Activated CD4-positive, alpha-beta memory T cell treated with anti-CD3 and anti-CD28 coated beads, Interleukin-2, amount 10 ng/mL, durations not matched to agents 7 days and 5 days (primary cell): ENCODE measurements around the gene SSNA1. TPM values are rescaled to one million over a fixed set of nuclear protein-coding genes. Genes with fewer than 3 reads are reported as not detected.

ENCODE experiments used
- CTCF ChIA-PET: fragments of 350-600 bp; sonication (Branson Sonifier 250); formaldehyde crosslinking; loops from one replicate; lab custom pipeline; 2021; ENCODE audit warnings: antibody characterized with exemption, inconsistent platforms; lab: Charles Lee
- POLR2A ChIA-PET: fragments of 350-600 bp; sonication (Branson Sonifier 250); formaldehyde crosslinking; loops from one replicate; lab custom pipeline; 2021; ENCODE audit warnings: antibody characterized with exemption; lab: Charles Lee
- DNase-seq: peaks from one replicate; pipeline ENCODE4 v3.0.0-alpha.2; 2020
- H3K27ac Mint-ChIP-seq: one replicate; pipeline ENCODE4 v1.8.0; 2021; ENCODE audit warnings: mild to moderate bottlenecking, mixed read lengths
- H3K27me3 Mint-ChIP-seq: one replicate; pipeline ENCODE4 v1.8.0; 2021; ENCODE audit warnings: mixed read lengths
- H3K36me3 Mint-ChIP-seq: one replicate; pipeline ENCODE4 v1.8.0; 2021; ENCODE audit warnings: low read depth, mixed read lengths
- H3K4me1 Mint-ChIP-seq: one replicate; pipeline ENCODE4 v1.8.0; 2021; ENCODE audit warnings: mixed read lengths
- H3K4me3 Mint-ChIP-seq: one replicate; pipeline ENCODE4 v1.8.0; 2021; ENCODE audit warnings: mild to moderate bottlenecking, mixed read lengths
- H3K9me3 Mint-ChIP-seq: one replicate; pipeline ENCODE4 v1.8.0; 2021; ENCODE audit warnings: mixed read lengths
- total RNA-seq, 2 experiments: library from RNA; stranded (reverse); gene quantifications; one replicate each; pipeline ENCODE4 v1.2.3, GENCODE V29; 2021

The SSNA1 gene
- total RNA-seq, 2 experiments from 2014 or later = 70.0 to 76.3 TPM

GRCh38 chr9:137226338-137227053, 38.0 kb downstream of the SSNA1 start:
- no peak overlapping the region for H3K4me3 Mint-ChIP-seq
- no peaks in the 10 kb centered on the region for H3K36me3 Mint-ChIP-seq
- H3K27me3 Mint-ChIP-seq = no peaks in the 10 kb centered on the region
- ChIA-PET POLR2A (interaction anchor here (1.3 to 6.5 kb wide), 8 partner anchors 14 to 140 kb away, joined by 3 to 63 read pairs (median 5); partner anchors contain the start of genes MAN1B1, NDOR1, TMEM203 and TUBB4B), CTCF (interaction anchor here (0.9 to 3.2 kb wide), 14 partner anchors 10 to 180 kb away, joined by 3 to 18 read pairs (median 6); partner anchors contain the start of genes ANAPC2, SSNA1, TPRN and TUBB4B)
- no peak for DNase-seq
- H3K4me1 Mint-ChIP-seq = peaks cover 27% of the 10 kb centered on the region
- no peaks in the 10 kb centered on the region for H3K9me3 Mint-ChIP-seq
- no peak overlapping the region for H3K27ac Mint-ChIP-seq

DNA sequence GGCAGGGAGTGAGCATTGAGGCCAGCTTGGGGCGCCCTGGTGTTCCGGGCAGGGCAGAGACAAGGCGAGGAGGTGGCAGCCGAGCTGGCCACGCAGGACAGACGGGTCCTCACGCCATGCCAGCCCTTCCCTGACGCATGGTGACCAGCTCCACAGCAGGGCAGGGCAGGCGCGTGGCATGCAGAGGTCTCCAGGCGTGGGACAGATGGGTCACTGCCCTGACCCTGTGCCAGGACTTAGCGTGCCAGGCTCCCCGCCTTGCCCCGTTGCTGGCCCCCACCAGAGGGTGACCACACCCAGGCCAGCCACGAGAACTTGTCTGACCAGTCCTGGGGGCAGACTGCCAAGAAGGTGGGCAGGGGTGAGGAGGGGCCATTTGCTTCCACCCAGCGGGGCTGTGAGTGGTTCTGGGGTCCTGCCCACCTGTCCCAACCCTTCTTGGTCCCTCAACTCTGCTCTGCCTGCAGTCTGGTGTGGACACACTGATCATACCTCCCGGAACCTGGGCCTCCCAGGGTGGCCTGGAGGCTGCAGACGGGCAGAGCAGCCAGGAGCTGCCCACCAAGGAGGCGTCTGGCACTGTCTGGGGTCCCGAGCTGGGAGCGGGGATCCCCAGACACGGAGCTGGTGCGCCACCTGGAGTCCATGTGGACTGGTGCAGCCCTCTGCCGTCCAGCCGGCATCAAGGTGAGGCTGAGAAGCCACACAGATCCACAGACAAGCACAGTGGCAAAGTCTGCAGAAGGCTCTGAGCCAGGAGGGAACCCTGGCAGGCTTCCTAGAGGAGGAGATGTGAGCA, 38.8 kb downstream of the SSNA1 start, which contains the start of gene RNF224:
TSS of gene RNF224 (plus strand) at position 449 of the 799 bp plus-strand sequence. CDS start 834 bp downstream, outside the sequence.
- peak; percentile 85 for DNase-seq
- Mint-ChIP-seq H3K27me3 (no peaks in the 10 kb centered on the region), H3K4me1 (peaks cover 27% of the 10 kb centered on the region), H3K27ac (no peak within 1 kb of the TSS), H3K36me3 (no peaks in the 10 kb centered on the region), H3K9me3 (no peaks in the 10 kb centered on the region), H3K4me3 (no peak within 1 kb of the TSS)
- CTCF ChIA-PET = interaction anchor here (0.9 to 3.2 kb wide), 16 partner anchors 10 to 181 kb away, joined by 3 to 18 read pairs (median 6); partner anchors contain the start of genes ANAPC2, MAN1B1, SSNA1 and TPRN
- POLR2A ChIA-PET = interaction anchor here (1.1 to 6.5 kb wide), 6 partner anchors 13 to 140 kb away, joined by 3 to 63 read pairs (median 4); partner anchors contain the start of genes NDOR1, TMEM203 and TUBB4B

DNA sequence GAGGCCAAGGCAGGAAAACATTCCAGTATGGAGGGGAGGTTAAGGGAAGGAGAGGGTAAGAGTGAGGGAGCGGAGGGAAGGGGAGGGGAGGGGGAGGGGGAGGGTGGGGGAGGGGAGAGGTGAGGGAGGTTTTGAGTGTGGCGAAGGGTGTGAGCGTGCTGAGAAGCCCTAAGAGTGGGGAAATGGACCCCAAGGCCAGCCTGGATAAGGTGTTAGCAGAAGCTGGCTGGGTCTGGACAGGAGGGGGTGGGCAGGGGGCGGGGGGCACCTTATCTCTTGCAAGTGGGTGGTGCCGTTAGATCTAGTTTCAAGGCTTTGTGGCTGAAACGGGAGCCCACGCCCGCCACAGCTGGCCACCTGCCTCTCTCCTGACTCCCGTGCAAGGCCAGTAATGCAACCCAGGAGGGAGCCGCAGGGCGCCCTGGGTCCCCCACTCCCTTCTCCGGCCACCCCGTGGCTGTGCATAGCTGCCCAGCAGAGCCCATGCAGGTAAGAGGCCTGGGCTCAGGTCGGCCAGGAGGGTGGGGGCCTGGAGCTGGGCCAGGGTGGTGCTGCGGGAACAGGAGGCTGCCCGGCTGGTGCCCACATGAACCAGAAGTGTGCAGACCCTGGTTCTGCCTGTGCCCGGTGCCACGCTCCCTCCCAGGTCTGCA, 39.5 kb downstream of the SSNA1 start:
- H3K4me3 Mint-ChIP-seq = no peak overlapping the region
- H3K4me1 Mint-ChIP-seq = peaks cover 24% of the 10 kb centered on the region
- ChIA-PET CTCF (interaction anchor here (1.0 to 3.2 kb wide), 13 partner anchors 9 to 160 kb away, joined by 3 to 18 read pairs (median 6); partner anchors contain the start of genes ANAPC2, MAN1B1, SSNA1 and TPRN), POLR2A (interaction anchor here (1.1 to 6.5 kb wide), 5 partner anchors 12 to 140 kb away, joined by 3 to 63 read pairs (median 4); partner anchors contain the start of gene TUBB4B)
- no peaks in the 10 kb centered on the region for H3K27me3 Mint-ChIP-seq
- no peak for DNase-seq
- no peak overlapping the region for H3K27ac Mint-ChIP-seq
- no peaks in the 10 kb centered on the region for H3K36me3 Mint-ChIP-seq
- no peaks in the 10 kb centered on the region for H3K9me3 Mint-ChIP-seq

DNA sequence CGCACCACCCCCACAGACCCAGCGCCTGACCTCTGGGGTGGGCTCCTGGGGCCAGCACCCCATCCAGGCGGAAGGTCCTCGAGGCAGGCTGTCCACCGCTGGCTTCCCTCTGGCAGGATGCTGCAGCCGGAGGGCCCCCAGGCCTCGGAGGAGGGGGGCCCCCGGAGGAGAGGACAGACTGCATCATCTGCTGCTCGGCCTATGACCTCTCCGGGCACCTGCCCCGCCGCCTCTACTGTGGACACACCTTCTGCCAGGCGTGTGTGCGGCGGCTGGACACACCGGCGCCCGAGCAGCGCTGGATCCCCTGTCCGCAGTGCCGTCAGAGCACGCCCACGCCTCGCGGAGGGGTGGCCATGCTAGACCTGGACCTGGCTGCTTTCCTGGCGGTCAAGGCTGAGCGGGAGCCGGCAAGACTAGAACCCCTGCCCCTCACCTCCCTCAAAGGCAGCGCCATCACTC, 40.1 kb downstream of the SSNA1 start:
- Mint-ChIP-seq H3K27me3 (no peaks in the 10 kb centered on the region), H3K4me3 (no peak overlapping the region), H3K4me1 (peaks cover 21% of the 10 kb centered on the region), H3K27ac (no peak overlapping the region), H3K9me3 (no peaks in the 10 kb centered on the region), H3K36me3 (no peaks in the 10 kb centered on the region)
- no peak for DNase-seq
- CTCF ChIA-PET = interaction anchor here (1.4 to 3.2 kb wide), 3 partner anchors 8 to 99 kb away, joined by 6 to 18 read pairs (median 7); partner anchors contain the start of gene TUBB4B
- POLR2A ChIA-PET = interaction anchor here (1.1 to 6.5 kb wide), 3 partner anchors 12 to 27 kb away, joined by 3 to 63 read pairs (median 16); partner anchors contain the start of gene TUBB4B

DNA sequence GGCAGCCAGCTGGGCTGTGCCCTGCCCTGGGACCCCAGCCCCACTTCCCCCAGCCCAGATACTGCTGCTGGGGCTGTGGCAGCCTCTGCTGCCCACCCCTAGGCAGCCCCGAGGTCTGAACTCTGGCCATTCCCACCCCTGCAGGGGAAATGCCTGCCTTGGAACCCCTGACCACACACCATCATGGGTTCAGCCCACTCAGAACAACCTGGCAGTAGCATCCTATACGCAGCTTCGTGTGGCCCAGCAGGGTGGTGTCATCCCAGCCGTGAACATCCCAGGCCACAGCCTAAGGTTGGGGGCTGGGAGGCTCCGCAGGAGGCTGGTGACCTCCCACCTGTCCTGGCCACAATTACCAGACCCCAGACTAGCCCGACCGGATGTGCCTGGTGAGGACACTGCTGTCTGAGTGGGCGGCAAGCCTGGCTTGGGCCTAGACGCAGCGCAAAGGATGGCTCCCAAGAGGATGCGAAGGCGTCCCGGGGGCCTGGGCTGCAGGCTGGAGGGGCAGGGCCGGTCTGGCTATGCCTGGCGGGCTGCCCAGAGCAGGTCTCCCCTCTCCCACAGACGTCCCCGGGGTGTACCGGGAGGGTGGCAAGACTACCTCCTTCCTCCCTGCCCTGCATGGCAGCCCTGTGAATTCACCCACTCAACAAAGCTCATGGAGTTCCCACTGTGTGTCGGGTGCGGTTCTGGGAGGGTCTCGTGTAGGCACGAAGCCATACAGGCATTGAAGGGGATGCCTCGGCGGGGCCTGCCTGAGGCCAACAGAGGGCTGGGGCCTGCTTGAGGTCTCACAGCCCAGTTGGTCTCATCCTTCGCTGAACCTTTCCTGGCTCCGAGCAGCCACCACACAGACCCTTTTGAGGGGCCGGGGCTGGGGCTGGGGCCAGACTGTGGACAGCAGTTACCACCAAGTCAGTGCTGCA, 40.8 kb downstream of the SSNA1 start:
- Mint-ChIP-seq H3K9me3 (no peaks in the 10 kb centered on the region), H3K27me3 (no peaks in the 10 kb centered on the region), H3K36me3 (no peaks in the 10 kb centered on the region), H3K4me1 (peaks cover 18% of the 10 kb centered on the region), H3K27ac (no peak overlapping the region), H3K4me3 (no peak overlapping the region)
- POLR2A ChIA-PET = interaction anchor here (1.0 to 3.2 kb wide), 4 partner anchors 11 to 24 kb away, joined by 3 to 16 read pairs (median 4); partner anchors contain the start of genes NDOR1, TMEM203 and TUBB4B
- CTCF ChIA-PET = interaction anchor here (1.0 kb wide), 1 partner anchor 102 kb away, joined by 3 read pairs; no protein-coding TSS in a partner anchor
- DNase-seq = no peak

GRCh38 chr9:137229903-137230704, 41.6 kb downstream of the SSNA1 start:
- CTCF ChIA-PET = interaction anchor here (1.0 kb wide), 1 partner anchor 102 kb away, joined by 3 read pairs; no protein-coding TSS in a partner anchor
- H3K36me3 Mint-ChIP-seq = no peaks in the 10 kb centered on the region
- DNase-seq = no peak
- H3K27ac Mint-ChIP-seq = no peak overlapping the region
- no peaks in the 10 kb centered on the region for H3K9me3 Mint-ChIP-seq
- POLR2A ChIA-PET = interaction anchor here (1.0 to 3.2 kb wide), 4 partner anchors 10 to 25 kb away, joined by 3 to 16 read pairs (median 4); partner anchors contain the start of genes NDOR1, TMEM203 and TUBB4B
- no peaks in the 10 kb centered on the region for H3K27me3 Mint-ChIP-seq
- H3K4me1 Mint-ChIP-seq = peaks cover 12% of the 10 kb centered on the region
- H3K4me3 Mint-ChIP-seq = no peak overlapping the region

DNA sequence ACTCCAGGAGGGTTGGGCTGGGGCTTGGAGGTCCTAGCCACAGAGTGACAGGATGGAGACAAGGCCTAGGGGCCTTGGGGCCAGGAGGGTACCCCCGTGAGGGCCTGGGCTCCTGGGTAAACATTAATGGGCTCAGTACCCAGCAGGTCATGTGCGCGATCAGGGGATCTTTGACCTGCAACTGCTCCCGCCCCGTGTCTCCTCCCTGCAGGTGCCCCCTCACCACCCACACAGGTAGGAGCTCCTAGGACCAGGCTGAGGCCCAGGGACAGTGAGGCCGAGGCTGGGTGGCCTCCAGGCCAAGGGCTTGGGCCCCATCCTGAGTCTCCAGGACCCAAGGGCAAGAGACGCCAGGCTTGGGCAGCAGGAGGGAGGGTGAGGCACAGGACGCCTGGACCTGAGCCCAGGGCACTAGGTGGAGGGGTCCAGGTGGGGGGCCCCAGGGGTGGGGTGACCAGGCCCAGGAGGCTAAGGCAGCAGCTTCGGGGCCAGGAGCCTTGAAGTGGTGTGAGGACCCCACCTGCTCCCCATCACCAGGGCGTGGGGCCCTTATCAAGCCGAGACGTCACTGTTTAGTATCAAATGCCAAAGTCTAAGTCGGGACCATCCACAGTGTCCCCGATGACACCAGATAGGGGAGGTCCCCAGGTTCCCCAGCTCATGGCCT, 42.4 kb downstream of the SSNA1 start, which contains the start of gene SLC34A3:
TSS of gene SLC34A3 (plus strand) at position 197 of the 667 bp plus-strand sequence. CDS start 802 bp downstream, outside the sequence.
- Mint-ChIP-seq H3K36me3 (no peaks in the 10 kb centered on the region), H3K4me3 (no peak within 1 kb of the TSS), H3K9me3 (no peaks in the 10 kb centered on the region), H3K27me3 (no peaks in the 10 kb centered on the region), H3K27ac (no peak within 1 kb of the TSS), H3K4me1 (peaks cover 7% of the 10 kb centered on the region)
- ChIA-PET CTCF (no interaction called here), POLR2A (interaction anchor here (1.3 to 3.2 kb wide), 3 partner anchors 10 to 24 kb away, joined by 3 to 16 read pairs (median 4); partner anchors contain the start of gene TUBB4B)
- no peak for DNase-seq

GRCh38 chr9:137231372-137232039, 43.0 kb downstream of the SSNA1 start:
- H3K4me3 Mint-ChIP-seq = no peak overlapping the region
- H3K36me3 Mint-ChIP-seq = no peaks in the 10 kb centered on the region
- CTCF ChIA-PET = no interaction called here
- H3K27ac Mint-ChIP-seq = no peak overlapping the region
- POLR2A ChIA-PET = interaction anchor here (3.2 kb wide), 1 partner anchor 9 kb away, joined by 16 read pairs; the partner anchor contains the start of gene TUBB4B
- H3K27me3 Mint-ChIP-seq = no peaks in the 10 kb centered on the region
- no peaks in the 10 kb centered on the region for H3K9me3 Mint-ChIP-seq
- H3K4me1 Mint-ChIP-seq = peaks cover 6% of the 10 kb centered on the region
- no peak for DNase-seq

GRCh38 chr9:137232101-137232500, 43.6 kb downstream of the SSNA1 start:
- ChIA-PET POLR2A (interaction anchor here (3.2 kb wide), 1 partner anchor 8 kb away, joined by 16 read pairs; the partner anchor contains the start of gene TUBB4B), CTCF (no interaction called here)
- Mint-ChIP-seq H3K36me3 (no peaks in the 10 kb centered on the region), H3K27ac (no peak overlapping the region), H3K4me3 (no peak overlapping the region), H3K4me1 (peaks cover 7% of the 10 kb centered on the region), H3K27me3 (no peaks in the 10 kb centered on the region), H3K9me3 (no peaks in the 10 kb centered on the region)
- DNase-seq = no peak
